ENCODE results near the gene CCDC9.

GRCh38 chr19:47272448-47273312 lies 16.4 kb downstream of the CCDC9 start:
- TF ChIP-seq CTCF (IDR thresholded peaks at IDR 0.05), result peak in 2 of 5 experiments; percentile 22 to 35
- no peak for TF ChIP-seq POLR2A (IDR thresholded peaks at IDR 0.05)

All from transverse colon (tissue), 3 donors.